GM18867 (cell line): ENCODE measurements around the gene BIN1.

Experiments used
- ATAC-seq: cut with Tn5 transposase; IDR thresholded peaks from one replicate; pipeline ENCODE4 v1.9.1; 2021; ENCODE audit warnings: mild to moderate bottlenecking, moderate library complexity; ENCODE audit not compliant: unreplicated experiment

The BIN1 gene, protein sequence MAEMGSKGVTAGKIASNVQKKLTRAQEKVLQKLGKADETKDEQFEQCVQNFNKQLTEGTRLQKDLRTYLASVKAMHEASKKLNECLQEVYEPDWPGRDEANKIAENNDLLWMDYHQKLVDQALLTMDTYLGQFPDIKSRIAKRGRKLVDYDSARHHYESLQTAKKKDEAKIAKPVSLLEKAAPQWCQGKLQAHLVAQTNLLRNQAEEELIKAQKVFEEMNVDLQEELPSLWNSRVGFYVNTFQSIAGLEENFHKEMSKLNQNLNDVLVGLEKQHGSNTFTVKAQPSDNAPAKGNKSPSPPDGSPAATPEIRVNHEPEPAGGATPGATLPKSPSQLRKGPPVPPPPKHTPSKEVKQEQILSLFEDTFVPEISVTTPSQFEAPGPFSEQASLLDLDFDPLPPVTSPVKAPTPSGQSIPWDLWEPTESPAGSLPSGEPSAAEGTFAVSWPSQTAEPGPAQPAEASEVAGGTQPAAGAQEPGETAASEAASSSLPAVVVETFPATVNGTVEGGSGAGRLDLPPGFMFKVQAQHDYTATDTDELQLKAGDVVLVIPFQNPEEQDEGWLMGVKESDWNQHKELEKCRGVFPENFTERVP

DNA sequence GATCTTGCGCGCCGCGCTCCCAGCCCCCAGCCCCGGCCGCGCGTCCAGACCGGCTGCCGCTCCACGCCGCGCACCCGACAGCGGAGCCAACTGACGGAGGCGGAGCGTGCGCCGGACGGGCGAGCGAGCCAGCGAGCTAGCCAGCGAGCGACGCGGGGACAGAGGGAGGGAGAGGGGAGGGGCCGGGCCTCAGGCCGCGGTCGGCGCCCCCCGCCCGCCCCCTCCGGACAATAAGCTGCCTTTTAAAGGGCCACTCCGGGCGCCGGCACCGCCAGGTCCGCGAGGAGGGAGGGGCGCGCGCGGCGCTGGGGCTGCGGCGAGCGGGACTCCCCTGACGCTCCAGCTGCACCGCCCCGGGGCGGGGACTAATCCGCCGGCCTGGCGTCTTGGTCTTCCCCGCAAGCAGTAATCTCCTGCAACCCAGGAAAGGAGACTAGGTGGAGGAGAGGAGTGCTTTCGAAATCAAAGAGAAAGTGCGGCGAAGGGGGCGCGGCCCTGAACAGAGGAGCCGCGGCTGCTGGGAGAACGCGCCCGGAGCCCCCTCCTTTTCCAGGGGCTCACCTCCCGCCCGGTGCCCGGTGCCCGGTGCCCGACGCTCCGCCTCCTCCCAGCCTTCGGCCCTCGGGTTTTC is at the start of gene BIN1:
BIN1 (minus strand) TSS at position 164 of the 631 bp plus-strand sequence. CDS start 211 bp downstream, outside the sequence.
- ATAC-seq, result peak; percentile 91

DNA sequence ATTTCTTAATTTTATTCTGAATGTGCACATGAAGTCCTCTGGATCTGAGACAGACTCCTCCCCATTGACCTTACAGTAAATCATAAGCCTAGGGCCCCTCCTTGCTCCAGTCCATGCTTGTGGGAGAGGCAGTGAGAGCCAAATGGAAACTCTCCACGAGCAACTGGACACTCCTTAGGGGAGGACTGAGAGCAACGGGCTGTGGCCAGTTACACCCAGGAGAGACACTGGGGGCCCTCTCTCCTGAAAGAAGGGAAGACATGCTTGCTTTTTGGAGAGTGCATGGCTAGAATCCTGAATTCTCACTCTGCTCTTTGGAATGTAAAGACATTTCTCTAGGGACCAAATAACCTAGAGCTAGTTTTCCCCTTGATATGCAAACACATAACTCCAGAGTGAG is 49.0 kb upstream of the BIN1 start:
- no peak for ATAC-seq

DNA sequence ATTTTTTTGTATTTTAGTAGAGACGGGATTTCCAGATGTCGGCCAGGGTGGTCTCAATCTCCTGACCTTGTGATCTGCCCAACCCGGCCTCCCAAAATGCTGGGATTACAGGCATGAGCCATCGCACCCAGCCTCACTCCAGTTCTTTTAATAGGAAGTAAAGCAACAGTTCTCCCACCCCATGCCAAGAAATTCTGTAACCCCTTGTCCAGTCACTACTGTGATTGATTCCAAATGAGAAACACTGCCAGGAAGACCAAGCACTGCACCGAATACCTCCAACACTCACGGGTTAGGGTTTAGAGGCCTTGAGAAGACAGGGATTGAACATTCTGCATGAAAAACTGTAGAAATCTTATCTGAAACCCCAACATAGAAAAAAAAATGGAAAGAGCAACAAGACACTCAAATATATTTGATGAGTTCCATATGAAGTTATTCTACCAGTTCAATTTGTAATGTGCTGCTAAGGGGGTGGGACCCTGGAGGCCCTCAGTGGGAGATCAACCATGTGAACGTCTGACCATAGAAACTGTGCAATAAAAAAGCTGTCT is 48.2 kb upstream of the BIN1 start:
- no peak for ATAC-seq

DNA sequence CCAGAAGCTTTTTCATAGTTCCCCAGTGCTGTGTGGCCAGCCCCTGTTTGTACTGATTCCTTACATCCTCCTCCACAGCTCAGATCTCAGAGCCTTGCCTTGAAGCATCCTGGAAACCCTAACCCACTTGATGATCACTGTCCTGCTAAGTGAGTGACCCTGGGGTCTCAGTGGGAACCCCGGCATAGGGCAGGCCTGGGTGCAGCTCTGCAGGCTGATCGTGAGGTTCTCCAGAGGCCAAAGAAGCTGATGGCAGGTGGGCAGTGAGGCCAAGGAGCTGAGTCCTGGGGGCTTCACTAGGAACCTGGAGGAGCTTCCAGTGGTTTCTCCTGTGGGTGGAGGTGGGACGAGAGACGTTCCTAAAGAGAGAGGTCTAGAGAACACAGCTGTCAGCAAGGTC is 47.4 kb upstream of the BIN1 start:
- ATAC-seq, result no peak

DNA sequence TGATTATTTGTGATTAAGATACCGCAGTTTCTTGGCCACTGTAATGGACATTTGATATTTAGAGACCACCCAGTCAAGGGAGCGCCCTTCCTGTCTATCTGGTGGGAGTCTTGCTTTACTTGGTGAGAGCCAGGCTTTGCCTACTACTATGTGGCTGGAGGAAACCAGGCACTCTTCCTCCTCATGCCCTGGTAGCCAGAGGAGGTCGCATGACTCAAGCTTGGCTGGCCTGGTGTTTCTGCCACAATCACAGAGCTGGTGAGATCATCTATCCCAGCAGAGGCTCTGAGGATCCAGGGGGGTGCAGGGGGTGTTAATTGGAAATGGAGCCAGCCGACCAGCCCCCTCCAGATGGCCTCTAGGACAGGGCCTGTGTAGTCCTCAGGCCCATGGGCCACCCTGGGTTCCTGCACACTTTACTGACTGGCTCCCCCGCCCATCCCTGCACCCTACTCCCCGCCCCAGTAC is 46.8 kb upstream of the BIN1 start:
- ATAC-seq, result no peak

DNA sequence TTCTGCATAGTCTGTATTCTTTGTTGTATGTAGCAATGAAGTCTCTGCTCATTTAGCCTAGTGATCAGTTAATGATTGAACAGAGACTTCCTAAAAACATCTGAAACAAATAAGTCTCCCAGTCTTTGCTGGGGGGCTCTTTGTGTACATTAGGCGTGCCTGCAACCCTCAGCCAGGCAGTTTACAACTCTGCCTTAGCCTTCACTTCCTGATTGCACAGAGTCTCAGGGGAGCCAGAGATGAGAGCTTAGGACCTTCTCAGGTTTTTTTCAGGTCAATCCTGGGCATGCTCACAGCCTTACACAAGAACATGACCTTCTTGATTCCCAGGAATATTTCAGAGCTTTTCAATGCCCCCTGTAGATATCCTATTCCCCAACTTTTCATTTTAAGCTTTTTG is 44.0 kb upstream of the BIN1 start:
- no peak for ATAC-seq

DNA sequence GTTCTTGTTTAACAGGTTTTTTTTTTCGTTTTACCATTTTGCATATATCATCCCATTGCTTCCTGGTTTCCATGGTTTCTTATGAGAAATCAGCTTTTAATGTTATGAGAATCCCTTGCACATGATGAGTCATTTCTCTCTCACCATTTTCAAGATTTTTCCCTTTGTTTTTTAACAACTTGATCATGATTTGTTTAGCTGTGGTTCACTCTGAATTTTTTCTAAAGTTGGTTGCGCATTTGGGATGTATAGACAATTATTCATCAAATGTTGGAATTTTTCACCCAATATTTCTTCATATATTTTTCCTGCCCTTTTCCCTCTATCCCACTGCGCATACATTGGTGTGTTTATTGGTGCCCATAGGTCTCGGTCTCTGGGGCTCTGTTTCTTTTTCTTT is 42.4 kb upstream of the BIN1 start:
- ATAC-seq, result no peak

DNA sequence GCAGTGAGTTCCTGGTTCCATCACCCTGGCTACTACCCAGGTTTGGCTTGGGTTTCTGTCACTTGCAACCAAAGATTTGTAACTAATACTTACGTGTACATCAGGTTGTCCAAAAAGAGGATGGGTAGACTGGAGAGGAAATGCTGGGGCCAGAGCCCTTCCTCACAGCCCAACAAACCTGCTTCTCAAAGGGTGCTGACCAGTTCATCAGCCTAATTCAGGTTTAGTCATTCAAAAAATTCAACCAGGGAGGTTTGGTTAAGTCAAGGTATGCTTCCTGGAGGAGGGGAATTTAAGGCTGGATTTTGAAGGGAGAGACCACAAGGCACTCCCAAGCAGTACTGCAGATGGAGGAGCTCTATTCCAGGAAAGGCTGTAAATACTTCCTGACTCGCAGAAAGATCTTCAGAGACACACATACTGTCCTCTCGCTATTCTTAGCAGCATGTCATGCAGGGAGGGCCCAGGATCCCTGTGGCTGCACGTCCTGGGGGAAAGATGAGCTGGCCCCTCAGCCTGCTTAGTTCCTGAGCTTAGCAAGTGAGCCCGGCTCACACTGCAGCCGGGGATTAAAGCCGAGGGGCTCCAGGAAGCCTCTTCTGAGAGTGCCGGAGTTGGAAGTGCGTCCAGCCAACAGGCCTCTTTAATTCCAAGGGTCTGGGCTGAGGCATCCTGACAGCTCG is 40.0 kb upstream of the BIN1 start:
- ATAC-seq, result no peak

DNA sequence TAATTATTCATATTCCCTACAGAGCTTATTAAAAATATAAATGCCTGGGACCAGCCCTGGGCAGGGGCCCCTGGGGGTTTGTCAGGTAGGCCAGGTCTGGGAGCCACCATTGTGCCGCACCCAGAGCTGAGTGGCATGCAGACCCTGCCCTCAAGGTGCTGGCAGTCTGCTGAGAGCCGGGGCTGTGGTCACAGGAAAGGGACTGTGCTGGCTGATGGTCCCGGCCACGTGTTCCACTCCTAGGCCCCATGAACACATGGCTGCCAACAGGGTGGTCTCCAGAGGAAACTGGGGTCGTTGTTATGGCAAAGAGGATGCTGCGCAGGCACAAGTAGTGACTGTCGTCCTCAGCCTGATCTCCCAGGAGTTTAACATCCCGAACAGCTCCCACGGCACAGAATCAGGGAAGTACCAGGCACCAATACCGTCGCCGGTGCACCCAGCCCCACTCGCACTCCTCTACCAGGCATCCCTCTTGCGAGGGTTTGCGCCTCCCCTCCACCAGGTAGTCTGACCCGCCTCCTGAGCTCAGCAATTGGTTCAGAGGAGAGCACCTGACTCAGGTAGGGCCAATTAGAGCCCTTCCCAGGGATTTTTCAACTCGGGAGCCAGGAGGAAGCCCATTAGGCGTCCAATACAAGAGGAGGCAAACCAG is 39.2 kb upstream of the BIN1 start:
- no peak for ATAC-seq

DNA sequence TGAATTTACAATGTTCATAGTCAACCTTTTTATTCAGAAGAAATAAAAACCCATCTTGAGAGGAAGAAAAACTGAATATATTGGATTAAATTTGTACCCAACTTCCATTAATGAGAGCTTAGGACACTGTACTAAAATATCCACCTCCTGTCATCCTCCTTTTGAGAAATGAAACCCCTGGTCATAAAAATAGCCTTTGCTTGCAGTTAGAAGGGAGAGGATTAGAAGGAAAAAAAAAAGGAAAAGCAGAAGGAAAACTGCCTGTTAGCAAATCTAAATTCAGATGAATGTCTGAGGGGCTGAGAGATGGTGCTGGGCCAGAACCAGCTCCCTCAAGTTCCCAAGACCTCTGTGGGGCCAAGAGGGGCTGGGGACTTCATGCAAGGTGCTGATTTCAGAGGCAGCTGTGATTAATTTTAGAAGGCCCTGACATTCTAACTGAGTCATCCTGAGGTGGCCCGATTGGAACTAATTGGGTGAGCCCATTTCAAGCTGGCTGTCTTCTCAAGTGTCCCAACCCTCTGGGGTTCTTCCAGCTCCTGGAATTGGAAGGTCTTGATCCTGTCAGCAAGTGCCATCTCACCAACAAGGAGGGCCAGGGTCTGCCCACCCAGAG is 38.4 kb upstream of the BIN1 start:
- no peak for ATAC-seq

DNA sequence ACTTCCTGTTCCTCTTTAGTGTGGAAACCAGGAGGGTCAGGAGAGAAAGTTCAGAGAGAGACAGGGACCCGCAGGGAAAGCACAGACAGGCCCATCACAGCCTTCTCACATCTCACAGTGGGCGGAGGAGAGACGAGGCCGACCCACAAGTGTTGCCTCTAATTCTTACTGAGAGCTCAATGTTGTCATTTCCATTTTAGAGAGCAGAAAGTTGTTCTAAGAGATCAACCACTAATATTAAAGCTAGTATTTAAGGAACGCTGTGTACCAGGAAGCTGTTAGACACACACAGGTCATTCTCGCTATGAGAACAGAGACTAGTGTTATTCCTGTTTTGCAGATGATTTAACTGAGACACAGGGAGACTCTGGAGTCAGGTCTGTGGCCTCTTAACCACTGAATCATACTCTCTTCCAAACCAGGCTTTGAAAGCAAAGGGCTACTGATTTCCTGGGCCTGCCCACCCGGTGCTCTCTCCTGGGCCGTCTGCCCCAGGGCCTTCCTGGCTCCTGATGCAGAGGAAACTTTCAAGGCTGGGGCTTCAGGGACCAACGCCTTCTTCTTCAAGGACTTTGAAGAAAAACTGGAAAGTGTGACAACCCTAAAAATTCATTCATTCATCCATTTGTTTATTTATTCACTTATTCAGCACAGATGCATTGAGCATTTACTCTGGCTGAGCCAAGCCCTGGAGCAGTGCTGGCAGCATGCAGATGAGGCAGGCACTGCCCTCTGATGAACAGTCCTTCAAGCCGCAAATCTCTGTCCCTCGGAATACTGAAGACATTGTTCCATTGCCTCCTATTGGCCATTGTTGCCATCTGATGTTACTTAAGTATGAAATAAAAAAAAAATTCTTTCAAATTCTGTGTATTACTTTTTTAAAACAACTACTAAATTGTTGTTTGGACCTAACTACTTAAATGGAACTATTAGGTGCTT is 37.2 kb upstream of the BIN1 start:
- no peak for ATAC-seq

DNA sequence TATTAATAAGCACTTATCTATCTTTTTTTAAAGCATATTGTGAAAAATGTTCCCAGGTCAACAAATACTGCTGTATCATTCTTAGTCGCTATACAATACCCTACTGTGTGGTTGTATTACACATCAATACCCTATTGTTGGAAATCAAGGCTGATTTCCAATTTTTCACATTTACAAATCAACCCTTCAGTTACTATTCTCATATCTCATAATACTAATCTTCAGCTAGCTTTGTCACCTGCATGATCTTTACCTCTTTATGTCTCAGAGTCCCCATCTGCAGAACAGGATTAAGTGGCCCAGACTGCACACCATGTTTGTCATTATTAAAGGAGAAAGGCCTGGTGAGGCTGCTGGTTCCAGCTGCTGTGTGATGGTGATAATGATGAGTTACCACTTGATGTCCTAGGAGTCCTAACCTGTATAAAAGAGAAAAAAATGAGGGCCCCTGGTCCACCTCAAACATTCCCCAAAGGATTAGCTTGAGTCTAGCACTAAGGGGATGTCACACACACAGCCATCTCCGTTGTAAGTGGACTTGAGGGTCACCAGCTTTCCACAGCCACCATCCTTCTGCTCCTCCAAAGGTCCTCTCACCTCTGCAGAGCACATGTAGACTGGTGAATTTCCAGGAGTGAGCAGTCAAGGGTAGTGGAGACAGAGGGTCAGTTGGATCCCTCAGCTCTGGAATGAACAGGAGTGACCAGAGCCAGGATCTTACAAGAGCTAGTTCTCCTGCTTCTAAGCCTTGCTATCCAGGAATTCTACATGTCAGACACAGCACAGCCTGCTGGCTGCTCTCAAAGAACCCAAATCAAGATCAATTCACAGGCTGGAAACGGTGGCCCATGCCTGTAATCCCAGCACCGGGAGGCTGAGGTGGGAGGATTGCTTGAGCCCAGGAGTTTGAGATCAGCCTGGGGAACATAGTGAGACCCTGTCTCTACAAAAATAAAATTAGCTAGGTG is 36.0 kb upstream of the BIN1 start:
- no peak for ATAC-seq

DNA sequence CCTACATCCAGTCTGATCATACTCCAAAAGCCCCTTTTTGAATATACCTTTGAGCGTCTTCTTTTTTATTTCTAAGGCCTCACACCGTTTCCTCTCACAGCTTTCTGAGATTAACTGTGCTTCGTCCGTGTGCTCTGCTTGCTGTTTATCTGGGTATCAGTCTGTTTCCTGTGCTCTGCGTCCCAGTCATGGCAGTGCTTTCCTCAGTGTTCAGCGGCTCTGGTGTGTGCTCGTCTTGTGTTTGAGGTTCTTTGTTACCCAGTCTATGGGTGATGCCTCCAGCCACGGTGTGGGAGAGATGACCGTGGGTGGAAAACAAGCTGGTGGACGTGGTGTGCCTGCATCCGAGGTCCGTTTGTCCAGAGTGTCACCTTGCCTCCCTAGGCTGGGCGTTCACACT is 33.6 kb upstream of the BIN1 start:
- ATAC-seq, result no peak

DNA sequence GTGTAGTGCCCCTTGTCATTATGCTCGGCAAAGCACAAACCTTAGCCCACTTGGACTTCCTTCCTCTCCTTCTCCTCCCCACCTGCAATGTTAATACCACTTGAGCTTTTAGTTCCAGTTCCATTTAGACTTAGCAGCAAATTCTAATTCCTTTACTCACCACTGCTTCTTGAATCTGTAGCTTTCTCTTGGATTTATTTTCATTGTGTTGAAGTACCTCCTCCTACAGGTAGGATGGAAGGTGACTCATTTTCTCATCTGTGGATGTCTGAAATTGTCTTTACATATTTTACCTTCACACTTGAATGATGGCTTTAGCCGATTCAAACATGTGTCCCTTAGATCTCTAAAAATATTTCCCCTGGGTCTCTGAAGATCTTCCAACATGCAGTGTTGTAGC is 32.8 kb upstream of the BIN1 start:
- ATAC-seq, result no peak

DNA sequence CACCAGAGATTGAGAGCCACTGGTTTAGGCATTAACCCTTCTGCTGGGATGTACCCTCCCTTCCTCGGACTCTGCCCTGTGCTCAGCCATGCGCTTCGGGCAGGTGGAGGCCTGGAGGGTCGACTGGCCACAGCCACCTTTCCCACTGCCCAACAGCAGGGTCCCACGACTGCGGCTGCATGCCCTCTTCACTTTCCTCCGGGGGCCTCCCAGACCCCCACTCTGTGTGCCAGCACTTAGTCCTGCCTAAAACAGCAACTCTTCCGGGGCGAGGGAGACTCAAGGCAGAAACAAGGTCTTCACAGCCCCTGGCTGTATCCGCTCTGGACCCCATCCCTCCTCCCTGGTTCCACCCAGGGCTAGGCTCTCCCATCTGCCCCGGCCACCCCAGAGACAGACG is 31.3 kb upstream of the BIN1 start:
- ATAC-seq, result no peak

DNA sequence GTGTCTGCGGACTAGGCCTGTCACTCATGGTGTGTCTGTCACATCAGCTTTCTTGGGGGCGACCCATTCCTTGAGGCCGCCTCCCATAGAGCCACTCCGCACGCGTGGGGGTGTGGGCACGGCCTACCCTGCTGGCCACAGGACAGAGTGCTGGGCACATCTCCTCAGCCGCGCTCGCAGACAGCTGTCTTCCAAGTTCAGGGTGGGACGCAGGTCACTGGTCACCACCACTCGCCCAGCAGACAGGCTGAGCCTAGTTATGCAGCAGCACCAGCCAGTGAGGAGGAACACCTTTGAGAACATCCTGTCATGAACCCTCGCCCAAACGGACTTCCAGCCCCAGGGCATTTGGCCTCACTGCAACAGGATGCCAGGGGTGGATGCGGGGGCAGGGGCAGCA is 30.8 kb upstream of the BIN1 start:
- no peak for ATAC-seq

DNA sequence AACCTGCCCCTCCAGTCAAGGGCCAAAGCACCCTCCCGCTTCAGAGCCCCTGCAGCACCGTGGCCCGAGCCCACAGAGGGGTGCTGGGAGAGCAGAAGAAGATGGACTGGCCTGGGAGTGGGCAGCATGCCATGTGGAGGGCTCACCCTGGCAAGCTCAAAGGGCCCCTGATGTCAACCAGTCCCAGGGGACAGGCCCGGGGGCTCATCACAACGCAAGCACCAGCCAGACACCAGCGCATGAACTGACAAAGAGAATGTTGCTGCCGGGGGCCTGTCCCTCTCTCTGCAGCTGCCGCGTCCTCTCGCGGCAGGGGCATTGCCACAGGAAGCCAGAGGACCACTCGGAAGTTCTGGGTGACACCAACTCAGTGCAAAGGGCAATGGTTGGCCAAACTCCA is 30.3 kb upstream of the BIN1 start:
- ATAC-seq, result no peak
